H1 (cell line): ENCODE data around the gene IDE.

Source experiments
- ASH2L ChIP-seq: fragments of 200-600, 300-600 bp; sonication (generic); IDR thresholded peaks from one replicate; pipeline ENCODE4 v1.7.1; 2017; ENCODE audit warnings: low read length
- BRCA1 ChIP-seq: IDR thresholded peaks from 2 replicates; pipeline ENCODE4 v1.6.1; 2012; ENCODE audit warnings: low read depth, low read length, improper control_type of control experiment
- CEBPB ChIP-seq: IDR thresholded peaks from 2 replicates; pipeline ENCODE4 v1.6.1; 2012; ENCODE audit warnings: low read depth, low read length
- CTBP2 ChIP-seq: IDR thresholded peaks from 2 replicates; pipeline ENCODE4 v1.7.0; 2011; ENCODE audit warnings: borderline replicate concordance, mild to moderate bottlenecking, moderate library complexity, mixed read lengths, low read length; ENCODE audit not compliant: insufficient read depth, insufficient read length
- EGR1 ChIP-seq: IDR thresholded peaks from 2 replicates; pipeline ENCODE4 v1.6.1; 2011; ENCODE audit warnings: low read depth, low read length, borderline replicate concordance
- FOSL1 ChIP-seq: IDR thresholded peaks from 2 replicates; pipeline ENCODE4 v1.6.1; 2011; ENCODE audit warnings: mild to moderate bottlenecking, low read depth, low read length, moderate library complexity; ENCODE audit not compliant: insufficient read depth
- GTF2F1 ChIP-seq: IDR thresholded peaks from 2 replicates; pipeline ENCODE4 v1.6.1; 2012; ENCODE audit warnings: low read depth, low read length, improper control_type of control experiment, borderline replicate concordance
- HDAC2 ChIP-seq, 2 experiments: fragments of 300-600 bp in 1 of 2; sonication (generic) in 1 of 2; IDR thresholded peaks; 2 replicates each; pipeline ENCODE4 v1.6.1; 2011 to 2012; ENCODE audit warnings: low read depth in 2 of 2, low read length in 2 of 2, mild to moderate bottlenecking in 2 of 2, moderate library complexity in 2 of 2, borderline replicate concordance in 1 of 2, inconsistent platforms in 1 of 2
- NANOG ChIP-seq: IDR thresholded peaks from 2 replicates; pipeline ENCODE4 v1.6.1; 2011; ENCODE audit warnings: low read length, low read depth, mild to moderate bottlenecking, inconsistent platforms; ENCODE audit not compliant: insufficient read depth, poor library complexity, severe bottlenecking
- POLR2A ChIP-seq, 2 experiments: IDR thresholded peaks; 1 replicate in 1 of 2; 2 replicates in 1 of 2; pipeline ENCODE4 v1.6.1; 2011; ENCODE audit warnings: low read depth in 2 of 2, low read length in 2 of 2, mild to moderate bottlenecking in 2 of 2; ENCODE audit errors: control extremely low read depth in 1 of 2
- SAP30 ChIP-seq: fragments of 300-600 bp; sonication (generic); IDR thresholded peaks from 2 replicates; pipeline ENCODE4 v1.7.1; 2012; ENCODE audit warnings: low read length, moderate library complexity, mild to moderate bottlenecking, inconsistent platforms; ENCODE audit not compliant: insufficient read depth, insufficient replicate concordance
- TCF12 ChIP-seq: IDR thresholded peaks from 2 replicates; pipeline ENCODE4 v1.6.1; 2011; ENCODE audit warnings: low read depth, mild to moderate bottlenecking, low read length
- TF ChIP-seq, protein P1 (sequence below), 3 experiments: IDR thresholded peaks; 1 replicate in 2 of 3; 2 replicates in 1 of 3; pipeline versions ENCODE4 v1.5.1 to v1.6.1; 2011; ENCODE audit warnings: low read length in 3 of 3, mild to moderate bottlenecking in 3 of 3, inconsistent platforms in 2 of 3, low read depth in 1 of 3, moderate library complexity in 1 of 3; ENCODE audit not compliant: insufficient read depth in 1 of 3; ENCODE audit errors: control extremely low read depth in 1 of 3
- TF ChIP-seq, protein P2 (sequence below): IDR thresholded peaks from 2 replicates; pipeline ENCODE4 v1.6.1; 2012; ENCODE audit warnings: low read length, inconsistent platforms

DNA sequence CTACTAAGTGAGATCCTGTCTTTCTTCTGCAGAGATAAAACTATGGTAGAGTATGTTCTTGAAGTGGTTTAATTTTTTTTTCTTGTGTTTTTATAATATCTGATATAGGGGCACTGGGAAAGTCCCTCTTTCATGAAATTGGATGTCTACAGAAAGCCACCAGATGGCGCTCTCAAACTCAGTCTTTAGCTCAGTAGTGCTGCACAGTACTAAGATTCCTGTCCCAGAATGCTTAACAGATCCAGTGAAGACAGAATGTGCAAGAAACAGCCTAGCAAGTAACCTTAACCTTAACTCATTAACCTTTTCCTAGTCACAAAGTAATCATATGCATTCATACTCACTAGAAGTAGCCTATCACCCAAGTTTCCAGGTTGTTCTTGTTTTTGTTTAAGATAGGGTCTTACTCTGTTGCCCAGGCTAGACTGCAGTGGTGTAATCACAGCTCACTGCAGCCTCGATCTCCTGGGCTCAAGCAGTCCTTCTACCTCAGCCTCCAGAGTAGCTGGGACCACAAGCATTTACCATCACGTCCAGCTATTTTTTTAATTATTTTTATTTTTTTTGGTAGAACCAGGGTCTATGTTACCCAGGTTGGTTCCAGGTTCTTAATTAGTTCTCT lies 56.7 kb downstream of the IDE start:
- TF ChIP-seq CTBP2: no peak
- TF ChIP-seq GTF2F1: no peak
- no peak for TF ChIP-seq TCF12
- TF ChIP-seq HDAC2 (IDR thresholded peaks at IDR 0.05; ENCODE audit: borderline replicate concordance in 1 of 2, low read depth in 2 of 2, low read length in 2 of 2): no peak
- no peak for TF ChIP-seq BRCA1
- no peak for TF ChIP-seq ASH2L
- TF ChIP-seq CEBPB: no peak
- TF ChIP-seq, protein P1, sequence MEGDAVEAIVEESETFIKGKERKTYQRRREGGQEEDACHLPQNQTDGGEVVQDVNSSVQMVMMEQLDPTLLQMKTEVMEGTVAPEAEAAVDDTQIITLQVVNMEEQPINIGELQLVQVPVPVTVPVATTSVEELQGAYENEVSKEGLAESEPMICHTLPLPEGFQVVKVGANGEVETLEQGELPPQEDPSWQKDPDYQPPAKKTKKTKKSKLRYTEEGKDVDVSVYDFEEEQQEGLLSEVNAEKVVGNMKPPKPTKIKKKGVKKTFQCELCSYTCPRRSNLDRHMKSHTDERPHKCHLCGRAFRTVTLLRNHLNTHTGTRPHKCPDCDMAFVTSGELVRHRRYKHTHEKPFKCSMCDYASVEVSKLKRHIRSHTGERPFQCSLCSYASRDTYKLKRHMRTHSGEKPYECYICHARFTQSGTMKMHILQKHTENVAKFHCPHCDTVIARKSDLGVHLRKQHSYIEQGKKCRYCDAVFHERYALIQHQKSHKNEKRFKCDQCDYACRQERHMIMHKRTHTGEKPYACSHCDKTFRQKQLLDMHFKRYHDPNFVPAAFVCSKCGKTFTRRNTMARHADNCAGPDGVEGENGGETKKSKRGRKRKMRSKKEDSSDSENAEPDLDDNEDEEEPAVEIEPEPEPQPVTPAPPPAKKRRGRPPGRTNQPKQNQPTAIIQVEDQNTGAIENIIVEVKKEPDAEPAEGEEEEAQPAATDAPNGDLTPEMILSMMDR (IDR thresholded peaks at IDR 0.05; ENCODE audit: control extremely low read depth in 1 of 3, insufficient read depth in 1 of 3, low read depth in 1 of 3, low read length in 3 of 3): peak in 2 of 3 experiments; percentile 65 to 69; a peak in 3 of 4 replicates
- no peak for TF ChIP-seq FOSL1
- TF ChIP-seq POLR2A (IDR thresholded peaks at IDR 0.05; ENCODE audit: control extremely low read depth in 1 of 2, low read depth in 2 of 2, low read length in 2 of 2): no peak
- TF ChIP-seq SAP30: no peak
- no peak for TF ChIP-seq EGR1
- TF ChIP-seq, protein P2, sequence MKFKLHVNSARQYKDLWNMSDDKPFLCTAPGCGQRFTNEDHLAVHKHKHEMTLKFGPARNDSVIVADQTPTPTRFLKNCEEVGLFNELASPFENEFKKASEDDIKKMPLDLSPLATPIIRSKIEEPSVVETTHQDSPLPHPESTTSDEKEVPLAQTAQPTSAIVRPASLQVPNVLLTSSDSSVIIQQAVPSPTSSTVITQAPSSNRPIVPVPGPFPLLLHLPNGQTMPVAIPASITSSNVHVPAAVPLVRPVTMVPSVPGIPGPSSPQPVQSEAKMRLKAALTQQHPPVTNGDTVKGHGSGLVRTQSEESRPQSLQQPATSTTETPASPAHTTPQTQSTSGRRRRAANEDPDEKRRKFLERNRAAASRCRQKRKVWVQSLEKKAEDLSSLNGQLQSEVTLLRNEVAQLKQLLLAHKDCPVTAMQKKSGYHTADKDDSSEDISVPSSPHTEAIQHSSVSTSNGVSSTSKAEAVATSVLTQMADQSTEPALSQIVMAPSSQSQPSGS: no peak
- TF ChIP-seq NANOG: no peak
